Skeletal muscle tissue (tissue), 4 donors: ENCODE measurements around the gene PLTP. TPM values are rescaled to one million over a fixed set of nuclear protein-coding genes. Genes with fewer than 3 reads are reported as not detected.
"Not testable (repeated sequence)": the region's sequence is repeated elsewhere in the genome, so short reads cannot be mapped to it uniquely, and the experiment has no call there.

Source experiments
- H3K27ac ChIP-seq: one replicate; pipeline ENCODE4 v1.7.0; 2013; ENCODE audit warnings: mild to moderate bottlenecking, low read depth, low read length, inconsistent platforms
- H3K27me3 ChIP-seq, 3 donors: one replicate each; pipeline ENCODE4 v1.7.0; 2013; ENCODE audit warnings: low read length in 3 of 3; ENCODE audit not compliant: control insufficient read depth in 3 of 3, insufficient read depth in 3 of 3
- H3K36me3 ChIP-seq, 3 donors: one replicate each; pipeline ENCODE4 v1.7.0; 2013; ENCODE audit warnings: low read length in 3 of 3; ENCODE audit not compliant: control insufficient read depth in 3 of 3, insufficient read depth in 3 of 3
- H3K4me1 ChIP-seq, 3 donors: one replicate each; pipeline ENCODE4 v1.7.0; 2013; ENCODE audit warnings: low read length in 3 of 3, mild to moderate bottlenecking in 3 of 3; ENCODE audit not compliant: control insufficient read depth in 3 of 3, insufficient read depth in 3 of 3
- H3K4me3 ChIP-seq, 3 donors: one replicate each; pipeline ENCODE4 v1.7.0; 2013; ENCODE audit warnings: low read length in 3 of 3
- H3K9ac ChIP-seq, 3 donors: one replicate each; pipeline ENCODE4 v1.7.0; 2013; ENCODE audit warnings: low read length in 3 of 3, mild to moderate bottlenecking in 3 of 3, moderate library complexity in 2 of 3, low read depth in 1 of 3
- H3K9me3 ChIP-seq, 3 donors: one replicate each; pipeline ENCODE4 v1.7.0; 2013; ENCODE audit warnings: low read length in 3 of 3; ENCODE audit not compliant: control insufficient read depth in 3 of 3
- total RNA-seq: library from RNA; depleted of rRNA; stranded (reverse); fragments of >200 nt; gene quantifications from one replicate; pipeline ENCODE4 v1.2.3, GENCODE V29; 2014
- donor health status: Osteomylitis.

The PLTP gene
- total RNA-seq, 1 donor from 2014 or later: 38.1 TPM

GRCh38 chr20:45901332-45901731, 10.6 kb downstream of the PLTP start:
- not testable (repeated sequence) for H3K4me1 ChIP-seq, H3K9me3 ChIP-seq, H3K27ac ChIP-seq, H3K4me3 ChIP-seq, H3K27me3 ChIP-seq, H3K9ac ChIP-seq
- peaks cover 28 to 34% (median 29%) of the 10 kb centered on the region in 3 donors for H3K36me3 ChIP-seq

GRCh38 chr20:45899046-45899835, 12.7 kb downstream of the PLTP start:
- Histone ChIP-seq H3K36me3 (peaks cover 40 to 46% (median 41%) of the 10 kb centered on the region in 3 donors), H3K9ac (no peak overlapping the region), H3K27ac (no peak overlapping the region), H3K4me3 (no peak overlapping the region), H3K27me3 (no peaks in the 10 kb centered on the region), H3K9me3 (no peaks in the 10 kb centered on the region), H3K4me1 (no peaks in the 10 kb centered on the region)

- H3K9me3 ChIP-seq: no peaks in the 10 kb centered on the region
- no peak overlapping the region for H3K27ac ChIP-seq
- H3K36me3 ChIP-seq: peaks cover 47 to 53% (median 47%) of the 10 kb centered on the region in 3 donors
- H3K9ac ChIP-seq: no peak overlapping the region
- no peak overlapping the region for H3K4me3 ChIP-seq
- peaks cover 0 to under 1% (median 0%) of the 10 kb centered on the region in 3 donors for H3K4me1 ChIP-seq
- H3K27me3 ChIP-seq: no peaks in the 10 kb centered on the region
Measured at GRCh38 chr20:45898285-45898684, 13.7 kb downstream of the PLTP start.

GRCh38 chr20:45897692-45898091, 14.3 kb downstream of the PLTP start:
- Histone ChIP-seq H3K9me3 (no peaks in the 10 kb centered on the region), H3K4me1 (peaks cover 5 to 6% (median 5%) of the 10 kb centered on the region in 3 donors), H3K36me3 (peaks cover 52 to 59% (median 53%) of the 10 kb centered on the region in 3 donors), H3K27ac (no peak overlapping the region), H3K4me3 (no peak overlapping the region), H3K9ac (no peak overlapping the region), H3K27me3 (no peaks in the 10 kb centered on the region)

GRCh38 chr20:45897289-45897688, 14.7 kb downstream of the PLTP start:
- Histone ChIP-seq H3K9me3 (no peaks in the 10 kb centered on the region), H3K36me3 (peaks cover 54 to 62% (median 57%) of the 10 kb centered on the region in 3 donors), H3K9ac (no peak overlapping the region), H3K27me3 (no peaks in the 10 kb centered on the region), H3K4me1 (peaks cover 9 to 10% (median 9%) of the 10 kb centered on the region in 3 donors), H3K4me3 (no peak overlapping the region), H3K27ac (no peak overlapping the region)

- Histone ChIP-seq H3K9me3 (no peaks in the 10 kb centered on the region), H3K27ac (no peak overlapping the region), H3K4me1 (peaks cover 15 to 16% (median 15%) of the 10 kb centered on the region in 3 donors), H3K4me3 (no peak overlapping the region), H3K9ac (no peak overlapping the region), H3K36me3 (peaks cover 57 to 62% (median 57%) of the 10 kb centered on the region in 3 donors), H3K27me3 (no peaks in the 10 kb centered on the region)
Measured at GRCh38 chr20:45896641-45897161, 15.3 kb downstream of the PLTP start.

GRCh38 chr20:45894797-45895196, 17.2 kb downstream of the PLTP start:
- Histone ChIP-seq H3K4me1 (peaks cover 24 to 30% (median 25%) of the 10 kb centered on the region in 3 donors), H3K27me3 (no peaks in the 10 kb centered on the region), H3K36me3 (peaks cover 57 to 62% (median 57%) of the 10 kb centered on the region in 3 donors), H3K9me3 (no peaks in the 10 kb centered on the region), H3K4me3 (no peak overlapping the region), H3K9ac (no peak overlapping the region), H3K27ac (no peak overlapping the region)

GRCh38 chr20:45893831-45894230, 18.1 kb downstream of the PLTP start:
- Histone ChIP-seq H3K27me3 (no peaks in the 10 kb centered on the region), H3K4me3 (no peak overlapping the region), H3K36me3 (peaks cover 52 to 57% (median 54%) of the 10 kb centered on the region in 3 donors), H3K27ac (no peak overlapping the region), H3K9me3 (no peaks in the 10 kb centered on the region), H3K9ac (no peak overlapping the region), H3K4me1 (peaks cover 31 to 40% (median 34%) of the 10 kb centered on the region in 3 donors)

- Histone ChIP-seq H3K4me3 (no peak overlapping the region), H3K4me1 (peaks cover 36 to 46% (median 38%) of the 10 kb centered on the region in 3 donors), H3K27ac (no peak overlapping the region), H3K27me3 (no peaks in the 10 kb centered on the region), H3K9ac (no peak overlapping the region), H3K9me3 (no peaks in the 10 kb centered on the region), H3K36me3 (peaks cover 51 to 55% (median 51%) of the 10 kb centered on the region in 3 donors)
Measured at GRCh38 chr20:45892828-45893500, 19.0 kb downstream of the PLTP start.
